ENCODE data around the gene PFDN6. TPM values are rescaled to one million over a fixed set of nuclear protein-coding genes. Genes with fewer than 3 reads are reported as not detected.

PFDN6 gene
- 38.5 and 40.4 TPM in 2 replicates for total RNA-seq

DNA sequence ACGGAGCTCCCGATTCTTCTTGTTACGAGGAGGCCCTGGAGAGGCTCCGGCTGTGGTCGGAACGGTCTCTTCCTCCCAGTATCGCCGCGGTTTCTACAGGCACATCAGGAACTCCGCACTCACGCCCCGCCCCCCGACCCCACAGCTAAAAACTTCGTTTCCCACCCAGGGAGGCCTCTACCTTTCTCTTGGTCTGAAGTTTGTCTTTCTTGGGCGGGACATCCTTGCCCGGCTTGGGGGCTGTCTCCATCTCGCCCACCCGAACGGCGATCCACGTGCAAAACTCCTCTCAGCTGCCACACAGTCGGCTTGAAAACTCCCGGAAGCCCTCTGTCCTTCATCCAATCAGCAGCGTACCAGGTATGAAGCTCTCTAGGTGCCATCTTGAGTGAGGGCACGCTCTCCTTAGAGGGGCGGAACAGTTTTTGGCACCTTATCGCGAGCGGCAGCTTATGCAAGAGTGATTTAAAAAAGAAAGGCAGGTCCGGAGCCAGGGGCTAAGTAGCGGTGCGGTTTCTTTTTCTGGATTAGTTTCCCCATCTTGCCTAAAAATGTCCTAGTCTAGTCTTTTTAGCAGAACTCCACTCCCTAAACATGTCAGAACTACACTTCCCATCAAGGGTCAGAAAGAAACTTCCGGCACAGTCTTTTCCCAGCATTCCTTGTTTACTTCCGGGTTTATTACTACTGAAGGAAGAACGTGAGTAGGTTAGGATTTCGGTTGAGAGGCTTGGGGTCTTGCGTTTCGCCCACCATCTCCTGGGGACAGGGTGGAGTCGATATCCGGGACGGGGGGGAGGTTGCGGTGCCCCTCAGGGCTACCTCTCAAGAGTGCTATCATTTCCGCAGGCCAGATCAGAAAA lies at the start of gene PFDN6, which contains the start of gene WDR46:
TSS of gene PFDN6 (plus strand) at position 681 of the 863 bp plus-strand sequence. CDS start 256 bp downstream, outside the sequence.
TSS of gene WDR46 (minus strand) at position 319 of the 863 bp plus-strand sequence. CDS start at position 250, 69 bp downstream.

DNA sequence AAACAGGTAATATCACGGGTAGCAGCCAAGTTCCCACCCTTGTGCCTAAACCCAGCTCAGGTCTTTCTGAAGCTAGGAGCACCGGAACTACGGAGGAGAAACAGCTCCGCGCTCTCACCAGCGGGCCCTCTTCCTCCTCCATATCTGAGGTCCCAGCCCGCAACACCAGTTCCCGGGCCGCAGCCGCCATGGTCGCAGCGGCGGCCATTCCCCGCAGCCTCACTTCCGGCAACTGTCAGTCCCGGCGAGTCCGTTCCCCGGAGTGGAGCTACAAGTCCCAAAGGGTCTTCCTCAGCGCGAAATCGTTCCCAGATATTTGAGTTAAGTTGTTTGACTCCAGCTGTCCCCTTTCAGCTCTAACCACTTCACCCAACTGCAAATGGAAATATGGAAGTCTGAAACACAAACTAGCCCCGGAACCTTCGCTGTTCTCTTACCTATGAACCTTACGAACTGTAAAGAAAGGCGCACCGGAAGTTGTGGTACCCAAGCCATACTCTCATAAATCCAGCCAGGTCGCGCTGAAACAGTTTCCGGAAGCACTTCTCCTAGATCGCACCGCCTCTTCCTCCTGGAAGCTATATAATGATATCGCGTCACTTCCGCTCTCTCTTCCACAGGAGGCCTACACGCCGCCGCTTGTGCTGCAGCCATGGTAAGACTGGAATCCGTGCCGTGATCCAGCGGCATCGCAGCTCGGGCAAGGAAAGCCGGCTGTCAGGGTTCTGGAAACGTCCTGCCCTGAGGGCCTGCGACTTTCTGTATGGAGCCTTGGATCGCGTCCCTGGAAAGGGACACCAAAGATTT lies 17.7 kb upstream of the PFDN6 start, which contains the start of the genes RPS18 and VPS52:
TSS of gene RPS18 (plus strand) at position 608 of the 807 bp plus-strand sequence. CDS start at position 653, 45 bp downstream.
TSS of gene VPS52 (minus strand) at position 409 of the 807 bp plus-strand sequence. CDS start at position 208, 201 bp downstream.

DNA sequence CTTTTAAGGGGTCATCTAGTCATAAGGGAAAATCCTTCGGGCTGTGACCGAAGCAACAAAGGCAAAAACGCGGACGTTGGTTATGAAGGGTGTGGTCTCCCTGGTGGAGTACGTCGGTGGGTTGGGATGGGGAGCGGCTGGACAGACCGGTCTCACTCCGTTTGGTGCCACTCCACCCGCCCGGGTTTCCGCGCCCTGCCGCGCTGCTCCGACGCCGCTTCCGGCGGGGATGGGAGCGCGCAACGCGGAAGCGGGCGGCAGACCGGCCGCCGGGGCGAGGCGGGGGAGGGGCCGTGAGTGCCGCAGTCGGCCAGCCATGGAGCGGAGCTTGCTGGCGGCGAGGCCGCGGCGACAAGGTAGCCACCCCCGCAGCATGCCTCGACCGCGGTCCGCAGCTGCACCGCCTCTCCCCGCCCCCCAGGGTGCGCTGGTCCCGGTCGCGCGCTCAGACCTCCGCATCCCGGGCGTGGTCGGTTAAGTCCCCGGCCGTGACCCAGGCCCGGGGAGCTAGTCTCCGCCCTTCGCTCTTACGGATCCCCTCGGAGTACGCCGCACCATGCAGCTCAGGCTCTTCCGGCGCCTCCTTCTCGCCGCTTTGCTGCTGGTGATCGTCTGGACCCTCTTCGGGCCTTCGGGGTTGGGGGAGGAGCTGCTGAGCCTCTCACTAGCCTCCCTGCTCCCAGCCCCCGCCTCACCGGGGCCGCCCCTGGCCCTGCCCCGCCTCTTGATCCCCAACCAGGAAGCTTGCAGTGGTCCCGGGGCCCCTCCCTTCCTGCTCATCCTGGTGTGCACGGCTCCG lies 12.3 kb upstream of the PFDN6 start, which contains the start of gene B3GALT4:
TSS of gene B3GALT4 (plus strand) at position 260 of the 799 bp plus-strand sequence. CDS start at position 557, 297 bp downstream.

DNA sequence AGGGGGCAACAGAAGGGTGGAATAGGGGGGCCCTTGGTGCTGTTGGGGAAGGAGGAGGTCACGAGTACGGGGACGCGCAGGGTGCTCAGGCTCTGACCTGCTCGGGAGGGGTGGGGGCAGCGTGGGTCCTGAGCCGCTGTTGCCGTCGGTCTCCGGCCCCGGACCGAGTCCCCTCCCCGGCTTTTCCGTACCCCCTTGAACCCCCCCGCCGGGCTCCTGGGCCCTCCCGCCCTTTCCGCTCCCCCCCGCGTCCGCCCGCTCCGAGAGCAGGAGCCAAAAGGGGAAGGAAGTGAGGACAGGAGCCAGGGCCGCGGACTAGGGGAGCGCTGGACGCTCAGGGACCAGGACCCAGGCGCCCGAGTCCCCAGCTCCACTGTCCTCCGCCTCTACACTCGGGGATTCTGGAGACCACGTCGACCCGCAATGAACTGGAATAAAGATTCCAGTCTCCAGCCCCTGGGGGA lies 9.4 kb downstream of the PFDN6 start, which contains the start of gene RGL2:
TSS of gene RGL2 (minus strand) at position 170 of the 464 bp plus-strand sequence. CDS start 332 bp downstream, outside the sequence.

DNA sequence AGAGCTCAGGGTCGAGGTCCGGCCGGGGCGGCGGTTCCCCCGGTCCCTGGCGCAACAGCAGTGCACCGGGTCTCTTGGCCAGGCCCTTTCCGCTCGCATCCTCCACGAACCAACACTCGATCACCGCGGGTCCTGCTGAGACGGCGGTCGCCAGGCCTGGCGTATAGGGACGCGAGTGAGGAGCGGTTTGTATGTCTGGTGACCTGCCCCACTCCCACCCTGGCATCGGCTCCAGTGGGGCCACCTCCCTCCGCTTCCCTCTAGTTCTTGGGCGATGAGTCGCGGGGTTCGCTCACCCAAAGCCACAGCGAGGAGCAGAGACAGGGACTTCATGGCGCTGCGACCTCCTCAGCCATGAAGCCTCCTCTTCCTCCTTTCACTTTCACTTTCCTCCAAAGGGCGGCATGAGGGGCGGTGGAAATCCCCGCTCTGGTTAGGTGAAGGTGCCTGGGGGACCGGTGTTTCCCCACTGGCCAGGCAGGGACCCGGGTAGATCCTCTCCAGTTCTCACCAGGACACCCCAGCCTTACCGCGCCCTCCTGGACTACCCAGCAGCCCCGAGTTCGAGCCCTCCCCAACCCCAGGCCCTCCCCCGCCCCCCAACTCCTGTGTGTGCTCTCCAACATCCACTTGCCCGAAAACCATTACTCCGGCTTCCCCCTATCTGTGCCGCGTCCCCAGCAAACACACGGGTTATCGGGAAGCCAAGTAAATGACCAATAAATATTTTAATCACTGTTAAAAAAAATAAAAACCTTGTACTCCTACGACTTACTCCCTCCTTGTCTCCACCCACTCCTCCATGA lies 24.5 kb downstream of the PFDN6 start, which contains the start of gene TAPBP:
TSS of gene TAPBP (minus strand) at position 370 of the 806 bp plus-strand sequence. CDS start at position 333, 37 bp downstream.

DNA sequence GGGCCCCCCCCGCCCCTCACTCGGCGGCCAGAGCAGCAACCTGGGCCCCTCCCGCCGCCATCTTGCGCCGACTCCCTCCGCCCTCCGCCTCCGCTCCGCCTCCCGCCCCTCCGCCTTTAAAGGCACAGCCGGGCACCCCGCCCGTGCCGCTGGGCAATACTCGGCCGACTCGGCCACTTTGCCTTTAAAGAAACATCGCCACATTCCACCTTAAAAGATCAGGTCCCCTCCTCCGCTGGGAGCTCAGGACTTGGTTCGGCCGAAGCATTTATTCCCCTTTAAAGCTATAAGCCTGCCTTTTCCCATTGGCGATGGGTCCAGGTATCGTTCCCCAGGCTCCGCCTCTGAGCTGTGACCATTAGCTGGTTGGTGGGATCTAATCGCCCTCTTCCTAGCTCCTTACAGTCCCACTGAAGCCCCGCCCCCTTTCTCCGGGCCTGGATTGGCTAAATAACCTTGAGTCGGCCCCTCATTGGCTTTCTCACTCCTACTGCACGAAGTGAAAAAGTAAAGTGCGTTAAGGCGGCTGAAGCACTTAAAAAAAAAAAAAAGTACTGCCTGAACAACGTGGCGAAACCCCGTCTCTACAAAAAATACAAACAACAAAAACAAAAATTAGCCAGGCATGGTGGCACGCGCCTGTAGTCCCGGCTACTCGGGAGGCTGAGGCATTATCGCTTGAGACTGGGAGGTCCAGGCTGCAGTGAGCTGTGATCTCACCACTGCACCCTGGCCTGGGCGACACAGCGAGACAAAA lies 28.4 kb downstream of the PFDN6 start, which contains the start of gene ZBTB22:
TSS of gene ZBTB22 (minus strand) at position 76 of the 757 bp plus-strand sequence. CDS start 828 bp downstream, outside the sequence.

Other genes starting within 250 kb of the PFDN6 start
- 3.1 and 7.0 TPM in 2 replicates for gene HLA-DPA1, start 216.0 kb upstream of the PFDN6 start, total RNA-seq
- 1.8 and 10.2 TPM in 2 replicates for gene HLA-DPB1, start 213.6 kb upstream of the PFDN6 start, total RNA-seq
- under 0.01 and 0.20 TPM in 2 replicates for gene COL11A2, start 97.1 kb upstream of the PFDN6 start, total RNA-seq
- 17.6 and 20.5 TPM in 2 replicates for gene RXRB, start 88.9 kb upstream of the PFDN6 start, total RNA-seq
- gene SLC39A7, start 88.7 kb upstream of the PFDN6 start, total RNA-seq = 51.8 and 71.0 TPM in 2 replicates
- 5.3 and 7.0 TPM in 2 replicates for gene HSD17B8, start 84.9 kb upstream of the PFDN6 start, total RNA-seq
- gene RING1, start 81.1 kb upstream of the PFDN6 start, total RNA-seq = 21.7 and 24.2 TPM in 2 replicates
- 31.6 and 39.5 TPM in 2 replicates for gene VPS52, start 17.7 kb upstream of the PFDN6 start, total RNA-seq
- 2,332 and 5,287 TPM in 2 replicates for gene RPS18, start 17.5 kb upstream of the PFDN6 start, total RNA-seq
- 1.1 and 2.5 TPM in 2 replicates for gene B3GALT4, start 12.5 kb upstream of the PFDN6 start, total RNA-seq
- gene WDR46, start 362 bp upstream of the PFDN6 start, total RNA-seq = 90.0 and 92.3 TPM in 2 replicates
- 16.9 and 19.2 TPM in 2 replicates for gene RGL2, start 9.3 kb downstream of the PFDN6 start, total RNA-seq
- gene TAPBP, start 24.5 kb downstream of the PFDN6 start, total RNA-seq = 68.8 and 73.9 TPM in 2 replicates
- 8.5 and 11.3 TPM in 2 replicates for gene ZBTB22, start 28.1 kb downstream of the PFDN6 start, total RNA-seq
- 39.7 and 50.6 TPM in 2 replicates for gene DAXX, start 33.4 kb downstream of the PFDN6 start, total RNA-seq
- gene KIFC1, start 102.2 kb downstream of the PFDN6 start, total RNA-seq = 33.1 and 58.1 TPM in 2 replicates
- gene PHF1, start 121.4 kb downstream of the PFDN6 start, total RNA-seq = 8.1 and 14.1 TPM in 2 replicates
- gene CUTA, start 128.5 kb downstream of the PFDN6 start, total RNA-seq = 70.2 and 82.3 TPM in 2 replicates
- gene SYNGAP1, start 130.5 kb downstream of the PFDN6 start, total RNA-seq = 6.1 and 6.2 TPM in 2 replicates
- gene ZBTB9, start 165.0 kb downstream of the PFDN6 start, total RNA-seq = 4.0 and 6.1 TPM in 2 replicates

Data from subcutaneous preadipocyte (primary cell).